ENCODE measurements around the gene PHF12. TPM values are rescaled to one million over a fixed set of nuclear protein-coding genes. Genes with fewer than 3 reads are reported as not detected.

Gene PHF12
- total and polyA plus RNA-seq, 9 donors: 22.7 to 62.7 (median 48.6) TPM

DNA sequence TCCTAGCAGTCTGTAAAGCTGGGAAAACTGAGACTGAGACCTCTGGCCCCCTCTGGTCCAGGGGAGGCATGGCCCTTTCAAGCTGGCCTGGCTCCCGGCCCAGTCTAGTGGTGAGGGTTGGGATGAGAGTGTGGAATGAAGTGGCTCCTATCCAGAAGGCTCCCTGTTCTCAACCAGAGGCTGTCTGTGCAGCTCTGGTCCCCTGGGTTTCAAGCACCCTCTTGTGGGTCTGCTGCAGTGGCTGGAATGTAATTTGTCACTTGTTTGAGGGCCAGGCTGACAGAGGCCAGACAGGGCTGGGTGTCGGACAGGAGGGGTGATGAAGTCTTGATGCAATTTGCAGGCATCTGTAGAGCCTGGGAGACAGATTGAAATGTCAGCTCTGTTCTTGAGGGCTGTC, 22.1 kb upstream of the PHF12 start:
- Histone ChIP-seq H3K27ac (no peak overlapping the region), H3K4me3 (no peak overlapping the region), H3K4me1 (ENCODE audit: insufficient read depth) (peaks cover 6% of the 10 kb centered on the region), H3K9me3 (no peaks in the 10 kb centered on the region), H3K36me3 (no peaks in the 10 kb centered on the region), H3K27me3 (no peaks in the 10 kb centered on the region)
- no peak for DNase-seq
- WGBS, 3 donors: 32 to 43% (median 38%) methylated on average over 2 of the region's 2 CpGs
- TF ChIP-seq CTCF (IDR thresholded peaks at IDR 0.05) (no peak), EP300 (IDR thresholded peaks at IDR 0.05) (no peak), POLR2A (IDR thresholded peaks at IDR 0.05) (no peak)
- intact Hi-C loops (cut with DNase I): no loop called here

- Histone ChIP-seq H3K27me3 (no peaks in the 10 kb centered on the region), H3K36me3 (no peaks in the 10 kb centered on the region), H3K9me3 (no peaks in the 10 kb centered on the region), H3K4me1 (ENCODE audit: insufficient read depth) (peaks cover 11% of the 10 kb centered on the region), H3K4me3 (no peak overlapping the region), H3K27ac (no peak overlapping the region)
- DNase-seq: no peak
- intact Hi-C loops (cut with DNase I): no loop called here
- WGBS, 3 donors: 76 to 83% (median 78%) methylated on average over 10 of the region's 10 CpGs
- TF ChIP-seq CTCF (IDR thresholded peaks at IDR 0.05) (no peak), POLR2A (IDR thresholded peaks at IDR 0.05) (no peak), EP300 (IDR thresholded peaks at IDR 0.05) (no peak)
Measured at GRCh38 chr17:28972437-28972836, 21.1 kb upstream of the PHF12 start.

- Histone ChIP-seq H3K4me1 (ENCODE audit: insufficient read depth) (peaks cover 11% of the 10 kb centered on the region), H3K9me3 (no peaks in the 10 kb centered on the region), H3K27ac (no peak overlapping the region), H3K36me3 (no peaks in the 10 kb centered on the region), H3K4me3 (no peak overlapping the region), H3K27me3 (no peaks in the 10 kb centered on the region)
- 42 to 52% (median 46%) methylated on average over 6 of the region's 6 CpGs for WGBS, 3 donors
- intact Hi-C loops (cut with DNase I): no loop called here
- TF ChIP-seq CTCF (IDR thresholded peaks at IDR 0.05) (no peak), POLR2A (IDR thresholded peaks at IDR 0.05) (no peak), EP300 (IDR thresholded peaks at IDR 0.05) (no peak)
- no peak for DNase-seq
Measured at GRCh38 chr17:28970879-28971278, 19.6 kb upstream of the PHF12 start.

DNA sequence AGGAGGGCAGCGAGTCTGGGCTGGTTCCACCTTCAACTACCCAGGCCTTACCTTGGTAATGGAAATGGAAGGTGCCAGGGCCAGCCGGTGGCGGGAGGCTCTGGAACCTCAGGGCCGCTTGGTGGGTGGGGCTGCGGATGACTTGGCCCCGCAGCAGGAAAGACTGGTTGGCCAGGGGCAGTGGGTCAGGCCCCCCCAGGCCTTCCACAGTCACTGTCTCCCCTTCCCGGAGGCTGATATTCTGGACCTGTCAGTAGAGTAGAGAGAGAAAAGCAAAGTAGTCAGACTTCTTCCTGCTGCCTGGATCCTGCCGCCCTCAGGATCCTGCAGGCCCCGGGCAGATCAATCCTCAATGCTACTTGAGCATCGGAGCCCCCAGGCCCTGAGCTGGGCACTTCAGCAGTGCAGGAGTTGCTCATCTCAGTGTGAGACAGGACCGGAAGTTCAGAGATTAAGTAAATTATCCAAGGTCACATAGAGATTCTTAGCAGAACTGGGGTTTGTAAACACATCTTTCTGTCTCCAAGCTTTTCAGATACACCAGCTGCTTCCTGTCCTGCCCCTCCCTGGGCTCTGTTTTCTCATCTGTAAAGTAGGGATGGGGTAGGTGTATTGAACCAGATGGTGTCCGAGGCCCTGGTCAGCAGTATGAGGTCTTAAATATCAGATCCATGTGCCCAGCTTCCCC, 18.5 kb upstream of the PHF12 start:
- no peaks in the 10 kb centered on the region for H3K9me3 ChIP-seq
- H3K27me3 ChIP-seq: no peaks in the 10 kb centered on the region
- WGBS, 3 donors: 34 to 55% (median 46%) methylated on average over 12 of the region's 12 CpGs
- no peak for DNase-seq
- H3K4me1 ChIP-seq (ENCODE audit: insufficient read depth): peaks cover 11% of the 10 kb centered on the region
- no peak overlapping the region for H3K27ac ChIP-seq
- no peaks in the 10 kb centered on the region for H3K36me3 ChIP-seq
- intact Hi-C loops (cut with DNase I): loop anchor here in 2 of 4 donors (5.0 to 10.0 kb wide), 4 partner anchors 55 to 555 kb away; no protein-coding TSS in a partner anchor
- H3K4me3 ChIP-seq: no peak overlapping the region
- no peak for TF ChIP-seq EP300 (IDR thresholded peaks at IDR 0.05)
- TF ChIP-seq POLR2A (IDR thresholded peaks at IDR 0.05): no peak
- no peak for TF ChIP-seq CTCF (IDR thresholded peaks at IDR 0.05)
